ENCODE measurements around the gene PSMC2. TPM values are rescaled to one million over a fixed set of nuclear protein-coding genes. Genes with fewer than 3 reads are reported as not detected.
"Not testable (repeated sequence)": the region's sequence is repeated elsewhere in the genome, so short reads cannot be mapped to it uniquely, and the experiment has no call there.

The PSMC2 gene
- total and polyA plus RNA-seq, 3 donors from 2014 or later: 74.5 to 151 (median 80.9) TPM

DNA sequence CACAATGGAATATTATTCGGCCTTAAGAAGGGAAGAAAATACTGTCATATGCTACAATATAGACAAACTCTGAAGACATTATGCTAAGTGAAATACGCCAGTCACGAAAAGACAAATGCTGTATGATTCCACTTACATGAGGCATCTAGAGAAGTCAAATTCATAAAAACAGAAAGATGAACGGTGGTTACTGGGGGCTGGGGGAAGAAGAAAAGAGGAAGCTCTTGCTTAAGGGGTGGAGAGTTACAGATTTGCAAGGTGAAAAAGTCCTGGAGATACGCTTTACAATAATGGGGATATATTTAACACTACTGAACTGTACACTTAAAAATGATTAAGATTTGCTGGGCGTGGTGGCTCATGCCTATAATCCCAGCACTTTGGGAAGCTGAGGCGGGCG is 49.0 kb downstream of the PSMC2 start:
- H3K27ac ChIP-seq: no peak overlapping the region

DNA sequence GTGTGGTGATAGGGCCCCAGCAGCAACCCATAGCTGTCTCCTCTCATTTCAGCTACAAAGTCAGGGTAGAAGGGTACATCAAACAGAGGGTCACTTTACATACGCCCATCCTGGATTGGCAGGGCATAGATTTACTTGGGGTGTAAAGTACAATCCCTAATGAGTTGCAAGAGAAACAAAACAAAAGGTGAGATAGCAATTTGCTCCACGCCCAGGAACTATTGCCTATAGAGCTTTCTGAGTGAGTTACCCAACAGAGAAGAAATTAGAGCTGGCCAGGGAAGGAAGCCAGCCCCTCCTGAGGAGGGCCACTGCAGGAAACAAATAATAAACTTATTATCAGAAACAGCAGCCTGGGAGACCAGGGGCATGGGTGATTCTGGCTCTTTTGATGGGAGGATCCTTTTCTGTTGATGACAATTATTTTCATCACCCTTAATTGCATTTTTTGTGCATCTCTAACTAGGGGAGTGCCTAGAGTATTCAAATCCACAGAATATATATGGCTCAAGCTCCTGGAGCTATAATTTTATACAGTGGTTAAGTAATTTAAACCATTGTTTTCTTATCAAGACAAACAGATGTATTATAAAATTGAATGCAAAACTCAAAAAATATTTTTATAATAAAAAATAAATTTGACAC is 51.2 kb downstream of the PSMC2 start:
- H3K9me3 ChIP-seq: no peaks in the 10 kb centered on the region
- intact Hi-C loops (cut with DNase I; ENCODE audit: low total_unique reads): no loop called here
- TF ChIP-seq POLR2A (IDR thresholded peaks at IDR 0.05): no peak
- TF ChIP-seq, protein P1, sequence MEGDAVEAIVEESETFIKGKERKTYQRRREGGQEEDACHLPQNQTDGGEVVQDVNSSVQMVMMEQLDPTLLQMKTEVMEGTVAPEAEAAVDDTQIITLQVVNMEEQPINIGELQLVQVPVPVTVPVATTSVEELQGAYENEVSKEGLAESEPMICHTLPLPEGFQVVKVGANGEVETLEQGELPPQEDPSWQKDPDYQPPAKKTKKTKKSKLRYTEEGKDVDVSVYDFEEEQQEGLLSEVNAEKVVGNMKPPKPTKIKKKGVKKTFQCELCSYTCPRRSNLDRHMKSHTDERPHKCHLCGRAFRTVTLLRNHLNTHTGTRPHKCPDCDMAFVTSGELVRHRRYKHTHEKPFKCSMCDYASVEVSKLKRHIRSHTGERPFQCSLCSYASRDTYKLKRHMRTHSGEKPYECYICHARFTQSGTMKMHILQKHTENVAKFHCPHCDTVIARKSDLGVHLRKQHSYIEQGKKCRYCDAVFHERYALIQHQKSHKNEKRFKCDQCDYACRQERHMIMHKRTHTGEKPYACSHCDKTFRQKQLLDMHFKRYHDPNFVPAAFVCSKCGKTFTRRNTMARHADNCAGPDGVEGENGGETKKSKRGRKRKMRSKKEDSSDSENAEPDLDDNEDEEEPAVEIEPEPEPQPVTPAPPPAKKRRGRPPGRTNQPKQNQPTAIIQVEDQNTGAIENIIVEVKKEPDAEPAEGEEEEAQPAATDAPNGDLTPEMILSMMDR (IDR thresholded peaks at IDR 0.05): no peak
- H3K36me3 ChIP-seq (ENCODE audit: low read depth, missing control alignments): no peaks in the 10 kb centered on the region
- H3K27me3 ChIP-seq: no peaks in the 10 kb centered on the region
- no peak for DNase-seq
- WGBS, 2 donors: 44 to 53% methylated on average over 2 of the region's 2 CpGs
- no peaks in the 10 kb centered on the region for H3K4me1 ChIP-seq
- H3K4me3 ChIP-seq: no peak overlapping the region
- H3K27ac ChIP-seq: no peak overlapping the region

More for the DNA sequence above, 49.0 kb downstream of the PSMC2 start:
- H3K36me3 ChIP-seq (ENCODE audit: low read depth, missing control alignments): no peaks in the 10 kb centered on the region
- intact Hi-C loops (cut with DNase I; ENCODE audit: low total_unique reads): no loop called here
- 67 to 78% methylated on average over 8 of the region's 8 CpGs for WGBS, 2 donors
- TF ChIP-seq, protein P1 (IDR thresholded peaks at IDR 0.05): no peak
- TF ChIP-seq POLR2A (IDR thresholded peaks at IDR 0.05): no peak
- no peaks in the 10 kb centered on the region for H3K9me3 ChIP-seq
- no peak overlapping the region for H3K4me3 ChIP-seq
- DNase-seq: no peak
- H3K27me3 ChIP-seq: no peaks in the 10 kb centered on the region
- no peaks in the 10 kb centered on the region for H3K4me1 ChIP-seq

DNA sequence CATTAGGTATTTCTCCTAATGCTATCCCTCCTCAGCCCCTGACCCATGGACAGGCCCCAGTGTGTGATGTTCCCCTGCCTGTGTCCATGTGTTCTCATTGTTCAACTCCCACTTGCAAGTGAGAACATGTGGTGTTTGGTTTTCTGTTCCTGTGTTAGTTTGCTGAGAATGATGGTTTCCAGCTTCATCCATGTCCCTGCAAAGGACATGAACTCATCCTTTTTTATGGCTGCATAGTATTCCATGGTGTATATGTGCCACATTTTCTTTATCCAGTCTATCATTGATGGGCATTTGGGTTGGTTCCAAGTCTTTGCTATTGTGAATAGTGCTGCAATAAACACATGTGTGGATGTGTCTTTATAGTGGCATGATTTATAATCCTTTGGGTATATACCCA is 52.2 kb downstream of the PSMC2 start:
- not testable (repeated sequence) for H3K27me3 ChIP-seq, H3K4me1 ChIP-seq

GRCh38 chr7:103405789-103406613 is 58.6 kb downstream of the PSMC2 start:
- H3K4me1 ChIP-seq; H3K27ac ChIP-seq; H3K9me3 ChIP-seq; intact Hi-C loops (cut with DNase I; ENCODE audit: low total_unique reads); H3K27me3 ChIP-seq; DNase-seq; H3K36me3 ChIP-seq (ENCODE audit: low read depth, missing control alignments); H3K4me3 ChIP-seq: not testable (repeated sequence)
- 83 to 84% methylated on average over 6 to 7 of the region's 7 CpGs for WGBS, 2 donors

More for the DNA sequence above, 52.2 kb downstream of the PSMC2 start:
- H3K4me3 ChIP-seq; H3K9me3 ChIP-seq; H3K27ac ChIP-seq; H3K36me3 ChIP-seq (ENCODE audit: low read depth, missing control alignments); intact Hi-C loops (cut with DNase I; ENCODE audit: low total_unique reads); DNase-seq: not testable (repeated sequence)

GRCh38 chr7:103412151-103412550 is 64.7 kb downstream of the PSMC2 start:
- WGBS, 2 donors: 69 to 85% methylated on average over 1 of the region's 1 CpG
- Histone ChIP-seq H3K27me3 (no peaks in the 10 kb centered on the region), H3K4me1 (no peaks in the 10 kb centered on the region), H3K4me3 (no peak overlapping the region), H3K36me3 (ENCODE audit: low read depth, missing control alignments) (no peaks in the 10 kb centered on the region), H3K9me3 (no peaks in the 10 kb centered on the region), H3K27ac (no peak overlapping the region)
- intact Hi-C loops (cut with DNase I; ENCODE audit: low total_unique reads): no loop called here
- no peak for DNase-seq
- TF ChIP-seq, protein P1 (IDR thresholded peaks at IDR 0.05): no peak
- no peak for TF ChIP-seq POLR2A (IDR thresholded peaks at IDR 0.05)

All from testis (tissue), 3 donors.